ENCODE results near the gene GUK1.
A peak's percentile ranks its signal among the peaks of the same experiment; 100 is the strongest.

GUK1 gene

GRCh38 chr1:228163007-228163753, 23.1 kb downstream of the GUK1 start:
- H3K9ac ChIP-seq (ENCODE audit: low read length), result no peak overlapping the region
- H3K27ac ChIP-seq (ENCODE audit: low read length), result no peak overlapping the region
- H3K27me3 ChIP-seq (ENCODE audit: control insufficient read depth, insufficient read depth, low read length), result no peaks in the 10 kb centered on the region

GRCh38 chr1:228163776-228164519, 23.9 kb downstream of the GUK1 start:
- H3K27ac ChIP-seq (ENCODE audit: low read length), result no peak overlapping the region
- no peaks in the 10 kb centered on the region for H3K4me1 ChIP-seq (ENCODE audit: control insufficient read depth, low read depth, low read length)
- H3K9ac ChIP-seq (ENCODE audit: low read length), result no peak overlapping the region
- H3K36me3 ChIP-seq (ENCODE audit: control insufficient read depth, low read depth, low read length), result no peaks in the 10 kb centered on the region
- H3K9me3 ChIP-seq (ENCODE audit: control insufficient read depth, low read depth, low read length), result no peaks in the 10 kb centered on the region
- H3K4me3 ChIP-seq (ENCODE audit: low read length), result no peak overlapping the region
- no peaks in the 10 kb centered on the region for H3K27me3 ChIP-seq (ENCODE audit: control insufficient read depth, insufficient read depth, low read length)

More at GRCh38 chr1:228163007-228163753, 23.1 kb downstream of the GUK1 start:
- Histone ChIP-seq H3K4me1 (ENCODE audit: control insufficient read depth, low read depth, low read length) (no peaks in the 10 kb centered on the region), H3K4me3 (ENCODE audit: low read length) (no peak overlapping the region), H3K36me3 (ENCODE audit: control insufficient read depth, low read depth, low read length) (no peaks in the 10 kb centered on the region), H3K9me3 (ENCODE audit: control insufficient read depth, low read depth, low read length) (no peaks in the 10 kb centered on the region)

- Histone ChIP-seq H3K4me3 (ENCODE audit: low read length) (peak overlapping the region; percentile 75), H3K27me3 (ENCODE audit: control insufficient read depth, insufficient read depth, low read length) (no peaks in the 10 kb centered on the region)
Measured at GRCh38 chr1:228164561-228165371, 24.7 kb downstream of the GUK1 start.

GRCh38 chr1:228165372-228166169, 25.5 kb downstream of the GUK1 start, which contains the start of gene IBA57:
IBA57 (plus strand) TSS chr1:228165804; CDS start chr1:228165817, 13 bp downstream.
- Histone ChIP-seq H3K27ac (ENCODE audit: low read length) (peak within 1 kb of the TSS; percentile 78), H3K27me3 (ENCODE audit: control insufficient read depth, insufficient read depth, low read length) (no peaks in the 10 kb centered on the region), H3K9ac (ENCODE audit: low read length) (peak within 1 kb of the TSS; percentile 81), H3K36me3 (ENCODE audit: control insufficient read depth, low read depth, low read length) (no peaks in the 10 kb centered on the region), H3K4me1 (ENCODE audit: control insufficient read depth, low read depth, low read length) (no peaks in the 10 kb centered on the region), H3K4me3 (ENCODE audit: low read length) (peak within 1 kb of the TSS; percentile 75), H3K9me3 (ENCODE audit: control insufficient read depth, low read depth, low read length) (no peaks in the 10 kb centered on the region)

More at GRCh38 chr1:228164561-228165371, 24.7 kb downstream of the GUK1 start:
- H3K27ac ChIP-seq (ENCODE audit: low read length), result peak overlapping the region; percentile 77
- no peaks in the 10 kb centered on the region for H3K4me1 ChIP-seq (ENCODE audit: control insufficient read depth, low read depth, low read length)
- no peaks in the 10 kb centered on the region for H3K9me3 ChIP-seq (ENCODE audit: control insufficient read depth, low read depth, low read length)
- no peak overlapping the region for H3K9ac ChIP-seq (ENCODE audit: low read length)
- no peaks in the 10 kb centered on the region for H3K36me3 ChIP-seq (ENCODE audit: control insufficient read depth, low read depth, low read length)

- Histone ChIP-seq H3K36me3 (ENCODE audit: control insufficient read depth, low read depth, low read length) (no peaks in the 10 kb centered on the region), H3K4me3 (ENCODE audit: low read length) (peak overlapping the region; percentile 69), H3K9ac (ENCODE audit: low read length) (peak overlapping the region; percentile 81), H3K9me3 (ENCODE audit: control insufficient read depth, low read depth, low read length) (no peaks in the 10 kb centered on the region), H3K4me1 (ENCODE audit: control insufficient read depth, low read depth, low read length) (no peaks in the 10 kb centered on the region), H3K27ac (ENCODE audit: low read length) (no peak overlapping the region), H3K27me3 (ENCODE audit: control insufficient read depth, insufficient read depth, low read length) (no peaks in the 10 kb centered on the region)
Measured at GRCh38 chr1:228166170-228166936, 26.3 kb downstream of the GUK1 start.

GRCh38 chr1:228168563-228169270, 28.6 kb downstream of the GUK1 start:
- Histone ChIP-seq H3K9ac (ENCODE audit: low read length) (no peak overlapping the region), H3K4me1 (ENCODE audit: control insufficient read depth, low read depth, low read length) (no peaks in the 10 kb centered on the region), H3K27me3 (ENCODE audit: control insufficient read depth, insufficient read depth, low read length) (no peaks in the 10 kb centered on the region), H3K9me3 (ENCODE audit: control insufficient read depth, low read depth, low read length) (no peaks in the 10 kb centered on the region), H3K27ac (ENCODE audit: low read length) (no peak overlapping the region), H3K36me3 (ENCODE audit: control insufficient read depth, low read depth, low read length) (no peaks in the 10 kb centered on the region), H3K4me3 (ENCODE audit: low read length) (no peak overlapping the region)

GRCh38 chr1:228169345-228169744, 29.3 kb downstream of the GUK1 start:
- Histone ChIP-seq H3K27ac (ENCODE audit: low read length) (no peak overlapping the region), H3K9ac (ENCODE audit: low read length) (no peak overlapping the region), H3K4me1 (ENCODE audit: control insufficient read depth, low read depth, low read length) (no peaks in the 10 kb centered on the region), H3K9me3 (ENCODE audit: control insufficient read depth, low read depth, low read length) (no peaks in the 10 kb centered on the region), H3K36me3 (ENCODE audit: control insufficient read depth, low read depth, low read length) (no peaks in the 10 kb centered on the region), H3K4me3 (ENCODE audit: low read length) (no peak overlapping the region), H3K27me3 (ENCODE audit: control insufficient read depth, insufficient read depth, low read length) (no peaks in the 10 kb centered on the region)

- H3K27me3 ChIP-seq (ENCODE audit: control insufficient read depth, insufficient read depth, low read length), result no peaks in the 10 kb centered on the region
- H3K27ac ChIP-seq (ENCODE audit: low read length), result no peak overlapping the region
- no peak overlapping the region for H3K9ac ChIP-seq (ENCODE audit: low read length)
- no peak overlapping the region for H3K4me3 ChIP-seq (ENCODE audit: low read length)
- no peaks in the 10 kb centered on the region for H3K9me3 ChIP-seq (ENCODE audit: control insufficient read depth, low read depth, low read length)
- no peaks in the 10 kb centered on the region for H3K36me3 ChIP-seq (ENCODE audit: control insufficient read depth, low read depth, low read length)
- H3K4me1 ChIP-seq (ENCODE audit: control insufficient read depth, low read depth, low read length), result no peaks in the 10 kb centered on the region
Measured at GRCh38 chr1:228170666-228171065, 30.6 kb downstream of the GUK1 start.

GRCh38 chr1:228171221-228171891, 31.3 kb downstream of the GUK1 start:
- H3K36me3 ChIP-seq (ENCODE audit: control insufficient read depth, low read depth, low read length), result no peaks in the 10 kb centered on the region
- H3K27ac ChIP-seq (ENCODE audit: low read length), result no peak overlapping the region
- H3K9ac ChIP-seq (ENCODE audit: low read length), result no peak overlapping the region
- H3K4me1 ChIP-seq (ENCODE audit: control insufficient read depth, low read depth, low read length), result no peaks in the 10 kb centered on the region
- H3K9me3 ChIP-seq (ENCODE audit: control insufficient read depth, low read depth, low read length), result no peaks in the 10 kb centered on the region
- no peaks in the 10 kb centered on the region for H3K27me3 ChIP-seq (ENCODE audit: control insufficient read depth, insufficient read depth, low read length)
- H3K4me3 ChIP-seq (ENCODE audit: low read length), result no peak overlapping the region
